GM13976 (cell line): ENCODE data around the gene SELPLG.

Experiments
- DNase-seq: peaks from one replicate; pipeline ENCODE4 v3.0.0; 2012; ENCODE audit warnings: low spot score
- CTCF ChIP-seq: IDR thresholded peaks from 2 replicates; pipeline ENCODE4 v1.5.1; 2012; ENCODE audit warnings: borderline replicate concordance, mild to moderate bottlenecking; ENCODE audit not compliant: insufficient read depth; ENCODE audit errors: extremely low read depth, missing control alignments, control extremely low read depth
- in situ Hi-C: fragments of 300-500 bp; cut with MboI; formaldehyde crosslinking; loops from one replicate; pipeline ENCODE4 v1.12.0; 2022; ENCODE audit warnings: low sequenced_read_pairs, mixed read lengths, inconsistent platforms; ENCODE audit not compliant: unreplicated experiment

SELPLG gene

GRCh38 chr12:108615918-108616317 lies 17.8 kb downstream of the SELPLG start:
- in situ Hi-C loops, result loop anchor here (5.0 kb wide), 1 partner anchor 49 kb away; no protein-coding TSS in a partner anchor
- TF ChIP-seq CTCF, result no peak
- no peak for DNase-seq

- no peak for TF ChIP-seq CTCF
- in situ Hi-C loops, result loop anchor here (5.0 kb wide), 1 partner anchor 47 kb away; no protein-coding TSS in a partner anchor
- DNase-seq, result no peak
These were observed 19.1 kb downstream of the SELPLG start for GRCh38 chr12:108614639-108615038.

- in situ Hi-C loops, result no loop called here
- no peak for TF ChIP-seq CTCF
- DNase-seq, result no peak
These were observed 19.7 kb downstream of the SELPLG start for GRCh38 chr12:108614041-108614440.

- TF ChIP-seq CTCF, result no peak
- in situ Hi-C loops, result no loop called here
These were observed 20.1 kb downstream of the SELPLG start for GRCh38 chr12:108613548-108613947.

GRCh38 chr12:108612788-108613282 lies 20.9 kb downstream of the SELPLG start:
- no peak for DNase-seq
- in situ Hi-C loops, result no loop called here
- TF ChIP-seq CTCF, result no peak

More at GRCh38 chr12:108613548-108613947, 20.1 kb downstream of the SELPLG start:
- no peak for DNase-seq

GRCh38 chr12:108611884-108612415 lies 21.7 kb downstream of the SELPLG start:
- TF ChIP-seq CTCF, result peak; percentile 6
- DNase-seq, result no peak
- in situ Hi-C loops, result no loop called here

GRCh38 chr12:108610856-108611605 lies 22.7 kb downstream of the SELPLG start:
- no peak for TF ChIP-seq CTCF
- DNase-seq, result no peak
- in situ Hi-C loops, result no loop called here
